ENCODE measurements around the gene DNAH6. TPM values are rescaled to one million over a fixed set of nuclear protein-coding genes. Genes with fewer than 3 reads are reported as not detected.

DNAH6 gene
- total and polyA plus RNA-seq, 4 donors: 1.9 to 16.9 (median 8.5) TPM

GRCh38 chr2:84748341-84748740 is 232.0 kb downstream of the DNAH6 start:
- DNase-seq (no peak), ATAC-seq (ENCODE audit: insufficient read depth, low FRiP score) (no peak)
- TF ChIP-seq CTCF (IDR thresholded peaks at IDR 0.05; ENCODE audit: control extremely low read depth, extremely low read depth): no peak
- Histone ChIP-seq H3K4me3 (no peak overlapping the region), H3K4me1 (ENCODE audit: control insufficient read depth in 5 of 5, insufficient read depth in 5 of 5, low read length in 5 of 5) (no peaks in the 10 kb centered on the region), H3K9me3 (ENCODE audit: control insufficient read depth in 4 of 4, insufficient read depth in 3 of 4, low read length in 3 of 4) (no peaks in the 10 kb centered on the region), H3K27me3 (ENCODE audit: control insufficient read depth in 3 of 3, insufficient read depth in 3 of 3, low read length in 2 of 3) (no peaks in the 10 kb centered on the region), H3K9ac (ENCODE audit: insufficient read depth in 1 of 2, low read length in 2 of 2) (no peak overlapping the region), H3K27ac (ENCODE audit: low read depth in 1 of 2, low read length in 1 of 2) (no peak overlapping the region), H3K36me3 (ENCODE audit: control insufficient read depth in 4 of 4, insufficient read depth in 4 of 4, low read length in 4 of 4) (no peaks in the 10 kb centered on the region)

- Histone ChIP-seq H3K4me1 (ENCODE audit: control insufficient read depth in 5 of 5, insufficient read depth in 5 of 5, low read length in 5 of 5) (no peaks in the 10 kb centered on the region), H3K4me3 (no peak overlapping the region), H3K9me3 (ENCODE audit: control insufficient read depth in 4 of 4, insufficient read depth in 3 of 4, low read length in 3 of 4) (no peaks in the 10 kb centered on the region), H3K27ac (ENCODE audit: low read depth in 1 of 2, low read length in 1 of 2) (no peak overlapping the region), H3K27me3 (ENCODE audit: control insufficient read depth in 3 of 3, insufficient read depth in 3 of 3, low read length in 2 of 3) (no peaks in the 10 kb centered on the region), H3K36me3 (ENCODE audit: control insufficient read depth in 4 of 4, insufficient read depth in 4 of 4, low read length in 4 of 4) (no peaks in the 10 kb centered on the region), H3K9ac (ENCODE audit: insufficient read depth in 1 of 2, low read length in 2 of 2) (no peak overlapping the region)
- ATAC-seq (ENCODE audit: insufficient read depth, low FRiP score) (no peak), DNase-seq (no peak)
- TF ChIP-seq CTCF (IDR thresholded peaks at IDR 0.05; ENCODE audit: control extremely low read depth, extremely low read depth): no peak
Measured at GRCh38 chr2:84749442-84749841, 233.1 kb downstream of the DNAH6 start.

DNA sequence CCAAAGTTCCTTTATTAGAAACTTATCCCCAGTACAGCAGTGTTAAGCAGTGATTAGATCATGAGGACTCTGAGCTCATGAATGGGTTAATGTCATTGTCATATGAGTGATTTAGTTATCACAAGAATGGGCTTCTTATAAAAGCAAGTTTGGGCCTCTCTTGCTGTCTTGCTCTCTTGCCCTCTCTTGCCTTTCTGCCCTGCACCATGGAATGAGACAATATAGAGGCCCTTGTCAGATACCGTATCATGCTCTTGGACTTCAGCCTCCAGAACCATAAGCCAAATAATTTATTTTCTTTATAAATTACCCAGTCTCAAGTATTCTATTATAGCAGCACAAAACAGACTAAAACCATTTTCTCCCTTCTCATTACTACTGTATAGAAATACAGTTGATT is 238.8 kb downstream of the DNAH6 start:
- no peak overlapping the region for H3K9ac ChIP-seq (ENCODE audit: insufficient read depth in 1 of 2, low read length in 2 of 2)
- no peak for ATAC-seq (ENCODE audit: insufficient read depth, low FRiP score)
- H3K9me3 ChIP-seq (ENCODE audit: control insufficient read depth in 4 of 4, insufficient read depth in 3 of 4, low read length in 3 of 4): peaks cover 0 to 3% (median 0%) of the 10 kb centered on the region in 4 donors
- H3K4me3 ChIP-seq: no peak overlapping the region
- no peak for DNase-seq
- H3K36me3 ChIP-seq (ENCODE audit: control insufficient read depth in 4 of 4, insufficient read depth in 4 of 4, low read length in 4 of 4): no peaks in the 10 kb centered on the region
- H3K4me1 ChIP-seq (ENCODE audit: control insufficient read depth in 5 of 5, insufficient read depth in 5 of 5, low read length in 5 of 5): no peaks in the 10 kb centered on the region
- 89 to 96% methylated on average over 1 of the region's 1 CpG for WGBS, 2 donors
- no peaks in the 10 kb centered on the region for H3K27me3 ChIP-seq (ENCODE audit: control insufficient read depth in 3 of 3, insufficient read depth in 3 of 3, low read length in 2 of 3)
- no peak for TF ChIP-seq CTCF (IDR thresholded peaks at IDR 0.05; ENCODE audit: control extremely low read depth, extremely low read depth)
- no peak overlapping the region for H3K27ac ChIP-seq (ENCODE audit: low read depth in 1 of 2, low read length in 1 of 2)

- no peaks in the 10 kb centered on the region for H3K4me1 ChIP-seq (ENCODE audit: control insufficient read depth in 5 of 5, insufficient read depth in 5 of 5, low read length in 5 of 5)
- no peak overlapping the region for H3K27ac ChIP-seq (ENCODE audit: low read depth in 1 of 2, low read length in 1 of 2)
- H3K9ac ChIP-seq (ENCODE audit: insufficient read depth in 1 of 2, low read length in 2 of 2): no peak overlapping the region
- no peak overlapping the region for H3K4me3 ChIP-seq
- peaks cover 0 to 4% (median 0%) of the 10 kb centered on the region in 4 donors for H3K9me3 ChIP-seq (ENCODE audit: control insufficient read depth in 4 of 4, insufficient read depth in 3 of 4, low read length in 3 of 4)
- 78 to 86% methylated on average over 3 of the region's 3 CpGs for WGBS, 2 donors
- H3K27me3 ChIP-seq (ENCODE audit: control insufficient read depth in 3 of 3, insufficient read depth in 3 of 3, low read length in 2 of 3): no peaks in the 10 kb centered on the region
- ATAC-seq (ENCODE audit: insufficient read depth, low FRiP score) (no peak), DNase-seq (no peak)
- H3K36me3 ChIP-seq (ENCODE audit: control insufficient read depth in 4 of 4, insufficient read depth in 4 of 4, low read length in 4 of 4): no peaks in the 10 kb centered on the region
- no peak for TF ChIP-seq CTCF (IDR thresholded peaks at IDR 0.05; ENCODE audit: control extremely low read depth, extremely low read depth)
Measured at GRCh38 chr2:84757648-84758047, 241.3 kb downstream of the DNAH6 start.
